HG03565 (cell line): ENCODE data around the gene TSC22D3.
"Not testable (repeated sequence)": the region's sequence is repeated elsewhere in the genome, so short reads cannot be mapped to it uniquely, and the experiment has no call there.

Experiments
- ATAC-seq: cut with Tn5 transposase; IDR thresholded peaks from one replicate; pipeline ENCODE4 v1.9.1; 2021; ENCODE audit warnings: mild to moderate bottlenecking, moderate library complexity; ENCODE audit not compliant: unreplicated experiment

The TSC22D3 gene

DNA sequence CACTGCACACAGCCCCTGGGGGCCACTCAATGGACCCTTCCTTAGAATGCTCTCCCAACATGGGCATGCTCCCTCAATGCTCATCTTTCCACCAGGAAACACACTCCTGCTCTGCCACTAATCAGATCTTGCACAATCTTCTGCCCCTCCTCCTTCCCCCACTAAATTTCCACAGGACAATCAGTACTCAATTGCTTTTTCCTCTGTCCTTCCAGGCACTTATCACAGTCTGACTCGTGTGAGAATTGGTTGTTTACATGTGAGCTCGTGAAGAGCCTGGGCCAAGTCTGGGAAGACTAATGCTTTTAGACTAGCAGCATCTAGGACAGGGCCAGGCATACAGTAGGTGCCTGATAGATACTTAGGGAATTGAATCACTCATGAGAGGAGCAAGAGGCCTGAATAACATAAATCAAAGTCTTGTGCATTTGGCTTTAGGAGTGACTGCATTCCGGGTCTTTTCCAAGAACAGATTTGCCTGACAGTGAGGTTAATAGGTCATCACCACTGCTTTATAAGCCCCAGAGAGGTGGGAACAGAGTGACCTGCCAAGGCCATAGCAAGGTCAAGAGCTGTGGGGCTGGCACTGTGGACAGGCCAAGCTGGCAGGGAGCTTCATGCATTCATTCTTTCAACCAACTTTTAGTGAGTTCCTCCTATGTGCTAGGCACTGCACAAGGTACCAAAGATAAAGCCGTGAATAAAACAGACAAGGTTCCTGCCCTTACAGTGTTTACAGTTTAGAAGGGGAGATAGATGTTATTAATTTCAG, 92.3 kb downstream of the TSC22D3 start:
- no peak for ATAC-seq

GRCh38 chrX:107682256-107682655, 93.3 kb downstream of the TSC22D3 start:
- no peak for ATAC-seq

- no peak for ATAC-seq
These were observed 96.4 kb downstream of the TSC22D3 start for GRCh38 chrX:107678957-107679740.

DNA sequence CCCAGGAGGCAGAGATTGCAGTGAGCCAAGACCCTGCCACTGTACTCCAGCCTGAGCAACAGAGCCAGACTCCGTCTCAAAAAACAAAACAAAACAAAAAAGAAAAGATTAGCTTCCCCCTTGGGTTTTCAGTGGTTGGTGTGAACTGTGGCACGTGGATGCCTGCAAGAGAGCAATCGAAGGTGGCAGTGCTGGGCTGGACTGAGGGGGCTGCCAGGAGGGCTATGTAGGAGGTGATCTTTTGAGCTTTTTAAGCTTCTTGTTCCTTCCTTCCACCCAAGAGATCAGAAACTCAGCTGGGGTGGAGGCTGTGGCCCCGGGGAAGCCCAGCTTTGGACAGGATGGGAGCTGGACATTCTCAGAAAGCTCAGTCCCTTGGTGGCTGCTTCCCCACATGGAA, 97.7 kb downstream of the TSC22D3 start:
- no peak for ATAC-seq

DNA sequence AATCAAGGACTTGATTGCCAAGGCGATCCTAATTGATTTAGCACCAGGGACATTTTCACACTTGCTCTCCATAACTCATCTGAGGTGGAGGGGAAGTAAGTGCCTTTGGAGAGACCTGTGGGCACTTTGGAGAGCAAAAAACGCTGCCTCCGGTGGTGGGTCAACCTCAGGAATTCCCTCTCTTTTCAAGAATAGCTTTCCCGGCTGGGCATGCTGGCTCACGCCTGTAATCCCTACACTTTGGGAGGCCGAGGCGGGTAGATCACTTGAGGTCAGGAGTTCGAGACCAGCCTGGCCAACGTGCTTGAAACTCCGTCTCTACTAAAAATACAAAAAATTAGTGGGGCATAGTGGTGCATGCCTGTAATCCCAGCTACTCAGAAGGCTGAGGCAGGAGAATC, 98.1 kb downstream of the TSC22D3 start:
- ATAC-seq: no peak

DNA sequence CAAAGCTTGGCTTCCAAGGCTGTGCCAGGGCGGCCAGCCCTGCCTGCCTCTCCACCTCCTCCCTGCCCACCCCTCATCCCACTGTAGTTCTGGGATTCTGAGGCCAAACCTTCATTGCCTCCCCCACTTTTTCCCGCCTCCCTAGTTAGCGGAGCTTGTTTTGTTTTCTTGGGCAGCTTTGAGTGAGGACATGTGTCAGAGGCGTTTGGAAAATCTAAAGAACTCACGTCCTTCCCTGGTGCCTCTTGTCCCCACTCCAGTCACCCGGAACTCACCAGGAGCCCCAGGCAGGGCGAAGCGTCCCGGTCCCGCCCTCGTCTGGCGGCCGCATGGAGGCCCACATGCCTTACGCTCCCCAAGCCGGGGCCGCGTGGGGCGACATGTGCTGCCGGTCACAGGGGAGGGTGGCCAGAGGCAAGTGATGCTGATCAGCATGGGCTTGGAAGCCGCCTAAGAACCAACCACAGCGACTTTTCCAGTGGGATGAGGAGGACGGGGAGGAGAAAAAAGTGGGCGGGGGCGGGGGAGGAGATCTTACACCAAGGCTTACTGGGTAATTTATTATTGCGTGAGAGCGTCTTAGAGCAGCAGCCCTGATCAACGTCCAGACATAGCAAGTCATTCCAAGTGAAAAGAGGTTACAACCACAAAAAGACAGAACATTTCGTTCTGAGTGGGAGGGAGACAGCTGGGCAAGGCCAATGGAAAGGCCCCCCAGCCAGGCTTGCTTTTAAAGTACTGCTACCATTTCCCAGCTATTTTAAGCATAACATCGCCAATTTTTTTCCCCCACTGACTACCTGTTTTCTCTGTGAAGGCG, 98.8 kb downstream of the TSC22D3 start:
- ATAC-seq: peak; percentile 22

- no peak for ATAC-seq
These were observed 99.6 kb downstream of the TSC22D3 start for GRCh38 chrX:107675823-107676555.

- ATAC-seq: no peak
These were observed 100.3 kb downstream of the TSC22D3 start for GRCh38 chrX:107675365-107675654.

DNA sequence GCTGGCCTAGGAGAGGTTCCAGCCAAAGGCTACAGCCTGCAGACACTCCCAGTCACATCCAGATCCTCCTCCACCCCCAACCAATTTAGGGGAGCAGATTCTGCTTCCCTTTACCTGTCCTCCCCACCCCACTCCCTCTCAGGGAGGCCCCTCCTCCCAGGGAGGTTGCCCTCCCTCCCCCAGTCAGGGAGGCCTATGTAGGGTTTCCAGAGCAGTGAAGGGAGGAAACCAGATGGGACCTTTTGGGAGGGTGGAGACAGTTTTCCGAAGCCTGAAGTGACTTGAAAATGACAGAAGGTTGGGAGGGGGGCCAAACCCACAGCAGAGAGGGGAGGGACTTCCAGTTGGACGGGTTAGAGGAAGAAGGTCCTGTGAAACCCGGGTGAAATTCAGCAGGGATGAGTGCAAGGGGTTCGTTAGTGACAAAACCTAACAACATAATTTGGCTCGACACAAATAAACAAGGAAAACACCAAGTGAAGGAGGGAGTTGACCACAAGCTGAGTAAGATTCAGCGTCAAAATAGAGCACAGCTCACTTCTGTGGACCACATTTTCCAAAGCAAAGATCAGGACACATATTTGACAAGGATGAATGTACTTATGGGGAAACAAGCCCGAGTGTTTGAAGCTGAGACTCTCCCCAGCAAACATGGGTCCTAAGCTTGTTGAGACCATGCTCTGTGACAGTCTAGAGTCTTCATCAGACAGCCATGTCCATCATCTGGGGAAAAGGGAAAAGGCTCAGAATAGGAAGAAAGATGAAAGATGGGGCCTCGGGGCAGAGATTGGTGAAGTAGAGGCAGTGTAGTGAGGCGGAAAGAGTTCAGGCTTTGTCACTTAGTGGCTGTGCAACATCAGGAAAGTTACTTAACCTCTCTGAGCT, 100.9 kb downstream of the TSC22D3 start:
- peak; percentile 0 for ATAC-seq

- peak; percentile 90 for ATAC-seq
These were observed 101.6 kb downstream of the TSC22D3 start for GRCh38 chrX:107673933-107674479.

DNA sequence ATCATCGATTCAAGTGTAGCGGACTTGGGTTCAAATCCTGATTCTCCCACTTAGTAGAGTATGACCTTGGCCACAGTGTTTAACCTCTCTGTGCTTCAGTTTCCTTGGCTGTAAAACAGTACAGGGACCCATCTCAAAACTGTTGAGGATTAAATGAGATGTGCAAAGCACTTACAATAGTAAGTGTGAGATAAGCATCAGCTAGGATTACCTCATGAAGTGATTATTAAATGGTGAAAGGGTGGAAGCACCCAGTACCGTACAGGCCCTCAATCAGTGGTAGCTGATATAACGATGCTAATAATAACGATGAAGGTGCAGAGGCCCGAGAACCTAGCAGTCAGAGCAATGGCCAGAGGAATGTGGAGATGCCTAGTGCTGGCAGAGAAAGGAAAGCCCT, 102.2 kb downstream of the TSC22D3 start:
- peak; percentile 1 for ATAC-seq

- no peak for ATAC-seq
These were observed 102.6 kb downstream of the TSC22D3 start for GRCh38 chrX:107672955-107673378.

DNA sequence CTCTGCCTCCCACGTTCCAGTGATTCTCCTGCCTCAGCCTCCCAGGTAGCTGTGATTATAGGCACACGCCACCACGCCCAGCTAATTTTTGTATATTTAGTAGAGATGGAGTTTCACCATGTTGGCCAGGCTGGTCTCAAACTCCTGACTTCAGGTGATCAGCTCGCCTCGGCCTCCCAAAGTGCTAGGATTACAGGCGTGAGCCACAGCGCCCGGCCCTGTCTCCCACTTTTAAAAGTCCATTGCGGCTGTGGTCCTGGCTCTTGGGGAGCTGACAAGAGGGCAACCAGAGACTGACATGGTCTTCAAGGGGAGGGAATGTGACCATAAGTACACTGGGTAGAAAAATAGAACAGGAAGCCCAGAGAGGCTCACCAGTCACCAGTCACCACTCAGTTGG, 104.3 kb downstream of the TSC22D3 start:
- ATAC-seq: not testable (repeated sequence)

GRCh38 chrX:107669885-107670628, 105.5 kb downstream of the TSC22D3 start:
- no peak for ATAC-seq

- ATAC-seq: no peak
These were observed 106.3 kb downstream of the TSC22D3 start for GRCh38 chrX:107669261-107669660.

DNA sequence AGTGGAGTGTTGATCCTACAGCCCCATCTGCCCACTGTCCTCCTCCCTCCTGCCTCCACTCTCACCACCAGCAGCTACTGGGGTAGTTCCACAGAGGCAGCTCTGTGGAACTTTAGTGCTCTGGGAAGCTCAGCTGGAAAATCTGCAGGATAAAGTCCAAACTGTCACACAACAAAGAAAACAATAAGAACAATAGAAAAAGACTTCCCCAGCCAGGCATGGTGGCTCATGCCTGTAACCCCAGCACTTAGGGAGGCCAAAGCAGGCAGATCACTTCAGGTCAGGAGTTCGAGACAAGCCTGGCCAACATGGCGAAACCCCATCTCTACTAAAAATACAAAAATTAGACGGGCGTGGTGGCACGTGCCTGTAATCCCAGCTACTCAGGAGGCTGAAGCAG, 106.9 kb downstream of the TSC22D3 start:
- ATAC-seq: not testable (repeated sequence)

DNA sequence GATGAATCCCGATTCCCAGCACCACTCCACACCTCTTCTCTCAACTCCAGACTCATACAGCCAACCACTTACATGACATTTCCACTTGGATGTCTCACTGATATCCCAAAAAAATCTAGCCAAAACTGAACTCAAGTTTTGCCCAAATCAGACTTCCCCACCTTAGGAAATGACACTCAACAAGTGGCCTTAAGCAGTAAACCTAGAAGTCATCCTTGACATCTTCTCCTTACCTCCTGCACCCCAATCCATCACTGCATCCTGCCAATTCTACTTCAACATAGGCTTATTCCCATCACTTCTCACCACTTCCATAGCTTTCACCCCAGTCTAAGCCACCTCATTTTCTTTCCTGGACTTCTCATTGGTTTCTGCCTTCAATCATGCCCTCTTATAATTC, 108.2 kb downstream of the TSC22D3 start:
- ATAC-seq: no peak

- no peak for ATAC-seq
These were observed 108.7 kb downstream of the TSC22D3 start for GRCh38 chrX:107666931-107667330.
